SK-N-SH treated with all-trans-retinoic acid at 6 μM for 48 hours (cell line): ENCODE results near the gene OR5AU1.

ENCODE experiments used
- ATAC-seq: fragments of 200-7000 bp; cut with Tn5 transposase; 3 replicates; pipeline ENCODE4 v1.9.1; 2020; ENCODE audit warnings: mild to moderate bottlenecking, moderate library complexity
- ARNTL ChIP-seq: fragments of 450-650 bp; formaldehyde crosslinking; IDR thresholded peaks from 2 replicates; pipeline ENCODE4 v1.5.0; 2020; ENCODE audit warnings: low read depth, mild to moderate bottlenecking, moderate library complexity, borderline replicate concordance
- BACH2 ChIP-seq: fragments of 250-450 bp; sonication (Bioruptor Pico); IDR thresholded peaks from 2 replicates; pipeline ENCODE4 v1.9.0; 2021; ENCODE audit warnings: mild to moderate bottlenecking, borderline replicate concordance
- CREB5 ChIP-seq: fragments of 250-450 bp; sonication (Bioruptor Pico); IDR thresholded peaks from 2 replicates; pipeline ENCODE4 v1.5.1; 2020; ENCODE audit warnings: low read depth, mild to moderate bottlenecking, moderate library complexity
- CSRNP3 ChIP-seq: fragments of 250-450 bp; sonication (Bioruptor Pico); IDR thresholded peaks from 2 replicates; pipeline ENCODE4 v1.5.1; 2021; ENCODE audit warnings: mild to moderate bottlenecking, moderate library complexity
- GLIS3 ChIP-seq: fragments of 250-450 bp; sonication (Bioruptor Pico); IDR thresholded peaks from 2 replicates; pipeline ENCODE4 v1.5.0; 2020; ENCODE audit warnings: mild to moderate bottlenecking, moderate library complexity
- ISL1 ChIP-seq: fragments of 250-450 bp; sonication (Bioruptor Pico); IDR thresholded peaks from 2 replicates; pipeline ENCODE4 v2.1.2; 2022; ENCODE audit warnings: mild to moderate bottlenecking, moderate library complexity
- OSR1 ChIP-seq: fragments of 250-450 bp; sonication (Bioruptor Pico); IDR thresholded peaks from 2 replicates; pipeline ENCODE4 v1.8.0; 2022; ENCODE audit warnings: moderate library complexity, mild to moderate bottlenecking, inconsistent platforms
- PATZ1 ChIP-seq: fragments of 250-450 bp; sonication (Bioruptor Pico); IDR thresholded peaks from 2 replicates; pipeline ENCODE4 v1.8.0; 2020; ENCODE audit warnings: mild to moderate bottlenecking, moderate library complexity, borderline replicate concordance
- POU6F1 ChIP-seq: fragments of 250-450 bp; sonication (Bioruptor Pico); IDR thresholded peaks from 2 replicates; pipeline ENCODE4 v1.8.0; 2021; ENCODE audit warnings: low read depth, mild to moderate bottlenecking, moderate library complexity, borderline replicate concordance
- PPARA ChIP-seq: fragments of 250-450 bp; sonication (Bioruptor Pico); IDR thresholded peaks from 2 replicates; pipeline ENCODE4 v1.5.0; 2020; ENCODE audit warnings: mild to moderate bottlenecking, borderline replicate concordance
- RARB ChIP-seq: fragments of 250-450 bp; sonication (Bioruptor Pico); IDR thresholded peaks from 2 replicates; pipeline ENCODE4 v1.8.0; 2021; ENCODE audit warnings: mild to moderate bottlenecking, moderate library complexity
- SNAI2 ChIP-seq: fragments of 250-450 bp; sonication (Bioruptor Pico); IDR thresholded peaks from 2 replicates; pipeline ENCODE4 v1.5.0; 2020; ENCODE audit warnings: mild to moderate bottlenecking, moderate library complexity
- TCF4 ChIP-seq: fragments of 250-450 bp; sonication (Bioruptor Pico); IDR thresholded peaks from 2 replicates; pipeline ENCODE4 v1.8.0; 2021; ENCODE audit warnings: mild to moderate bottlenecking, moderate library complexity, borderline replicate concordance
- TOX ChIP-seq: fragments of 250-450 bp; sonication (Bioruptor Pico); IDR thresholded peaks from 2 replicates; pipeline ENCODE4 v1.8.0; 2021; ENCODE audit warnings: mild to moderate bottlenecking, moderate library complexity, borderline replicate concordance
- TSHZ2 ChIP-seq: fragments of 250-450 bp; sonication (Bioruptor Pico); IDR thresholded peaks from 2 replicates; pipeline ENCODE4 v1.5.0; 2020; ENCODE audit warnings: mild to moderate bottlenecking, moderate library complexity
- ZC3H10 ChIP-seq: fragments of 250-450 bp; sonication (Bioruptor Pico); IDR thresholded peaks from 2 replicates; pipeline ENCODE4 v1.5.1; 2021; ENCODE audit warnings: mild to moderate bottlenecking, moderate library complexity
- ZNF565 ChIP-seq: fragments of 450-650 bp; formaldehyde crosslinking; conservative IDR thresholded peaks from 2 replicates; pipeline ENCODE4 v1.5.0; 2020; ENCODE audit warnings: low read depth, mild to moderate bottlenecking, moderate library complexity
- ZNF8 ChIP-seq: fragments of 450-650 bp; formaldehyde crosslinking; IDR thresholded peaks from 2 replicates; pipeline ENCODE4 v1.5.0; 2020; ENCODE audit warnings: mild to moderate bottlenecking, moderate library complexity

The OR5AU1 gene

GRCh38 chr14:21191809-21192446 is 36.1 kb upstream of the OR5AU1 start:
- peak; percentile 88 for ATAC-seq
- TF ChIP-seq CSRNP3 (CRISPR knock-in tag) (no peak), OSR1 (CRISPR knock-in tag) (no peak), ZC3H10 (CRISPR knock-in tag) (no peak), GLIS3 (CRISPR knock-in tag) (no peak), RARB (CRISPR knock-in tag) (no peak)

- no peak for ATAC-seq
- TF ChIP-seq TSHZ2: no peak
- TF ChIP-seq TOX (CRISPR knock-in tag): no peak
- TF ChIP-seq SNAI2 (CRISPR knock-in tag): no peak
Measured at GRCh38 chr14:21191261-21191808, 35.5 kb upstream of the OR5AU1 start.

- no peak for ATAC-seq
- no peak for TF ChIP-seq PATZ1 (CRISPR knock-in tag)
- no peak for TF ChIP-seq POU6F1 (CRISPR knock-in tag)
- TF ChIP-seq ZNF565 (CRISPR knock-in tag): no peak
- no peak for TF ChIP-seq ARNTL (CRISPR knock-in tag)
- TF ChIP-seq ZNF8 (CRISPR knock-in tag): no peak
- no peak for TF ChIP-seq OSR1 (CRISPR knock-in tag)
- TF ChIP-seq, all 23 proteins: peak for 0
Measured at GRCh38 chr14:21185491-21185890, 29.6 kb upstream of the OR5AU1 start.

GRCh38 chr14:21184254-21184653 is 28.4 kb upstream of the OR5AU1 start:
- no peak for ATAC-seq
- TF ChIP-seq OSR1 (CRISPR knock-in tag): no peak
- no peak for TF ChIP-seq ISL1 (CRISPR knock-in tag)
- TF ChIP-seq PPARA (CRISPR knock-in tag): no peak
- TF ChIP-seq GLIS3 (CRISPR knock-in tag): no peak
- TF ChIP-seq TCF4: no peak
- TF ChIP-seq CSRNP3 (CRISPR knock-in tag): no peak
- no peak for TF ChIP-seq SNAI2 (CRISPR knock-in tag)
- TF ChIP-seq CREB5 (CRISPR knock-in tag): no peak
- no peak for TF ChIP-seq ZNF8 (CRISPR knock-in tag)
- no peak for TF ChIP-seq BACH2 (CRISPR knock-in tag)
- no peak for TF ChIP-seq ZC3H10 (CRISPR knock-in tag)
